ENCODE measurements around the gene DTHD1. TPM values are rescaled to one million over a fixed set of nuclear protein-coding genes. Genes with fewer than 3 reads are reported as not detected.

The DTHD1 gene
- total and polyA plus RNA-seq, 2 of the 8 experiments (the other 6 are each of a cell fraction or from before 2014, with no cell fraction given), result not detected

- Histone ChIP-seq H3K23me2 (ENCODE audit: low read depth, low read length) (no peaks in the 10 kb centered on the region), H2BK5ac (ENCODE audit: low read depth, low read length) (no peak overlapping the region), H3K79me1 (ENCODE audit: low read depth, low read length) (no peaks in the 10 kb centered on the region), H2BK120ac (replicated peaks; ENCODE audit: low read depth, low read length) (no peak overlapping the region), H3K27ac (ENCODE audit: low read depth, low read length) (no peak overlapping the region), H2BK12ac (ENCODE audit: low read depth, low read length) (no peak overlapping the region), H4K20me1 (replicated peaks in 1 of 2; ENCODE audit: control insufficient read depth in 1 of 2, insufficient read depth in 2 of 2, low read length in 2 of 2) (no peaks in the 10 kb centered on the region), H3K23ac (ENCODE audit: insufficient read length) (no peak overlapping the region), H3K9me3 (ENCODE audit: insufficient read depth in 2 of 2, low read depth in 1 of 2, low read length in 1 of 2) (no peaks in the 10 kb centered on the region), H4K5ac (ENCODE audit: insufficient read length, low read depth, low read length) (no peak overlapping the region), H3K4me2 (ENCODE audit: insufficient read depth in 1 of 2, low read depth in 2 of 2, low read length in 2 of 2) (no peak overlapping the region), H3K79me2 (ENCODE audit: control insufficient read depth in 1 of 2, insufficient read depth in 2 of 2, low read length in 2 of 2) (no peaks in the 10 kb centered on the region), H4K91ac (replicated peaks; ENCODE audit: insufficient read length, low read length) (no peak overlapping the region), H2BK20ac (ENCODE audit: low read length) (no peak overlapping the region), H2BK15ac (ENCODE audit: low read length) (no peak overlapping the region), H2AFZ (ENCODE audit: low read length) (no peak overlapping the region), H3K18ac (ENCODE audit: extremely low read depth, low read length) (no peak overlapping the region), H3K4me1 (replicated peaks in 1 of 4; ENCODE audit: control insufficient read depth in 3 of 4, insufficient read depth in 4 of 4, low read length in 3 of 4) (peaks cover 0 to 3% (median under 1%) of the 10 kb centered on the region in 4 experiments; a peak in 1 of 7 replicates), H3K56ac (replicated peaks; ENCODE audit: insufficient read length, low read depth, low read length) (no peak overlapping the region), H3K4ac (replicated peaks; ENCODE audit: insufficient read length, low read depth, low read length) (no peak overlapping the region), H2AK5ac (ENCODE audit: low read depth, low read length) (no peak overlapping the region), H3K4me3 (ENCODE audit: extremely low read depth in 1 of 4, insufficient read depth in 2 of 4, low read depth in 3 of 4, low read length in 4 of 4) (no peak overlapping the region), H3K9ac (replicated peaks in 1 of 4; ENCODE audit: extremely low read depth in 1 of 4, low read depth in 3 of 4, low read length in 3 of 4) (no peak overlapping the region), H3K36me3 (ENCODE audit: control insufficient read depth in 2 of 4, insufficient read depth in 4 of 4, low read length in 3 of 4) (no peaks in the 10 kb centered on the region), H3K14ac (ENCODE audit: insufficient read length) (no peak overlapping the region), H4K8ac (ENCODE audit: extremely low read depth, insufficient read depth, low read length) (no peak overlapping the region), H3K27me3 (replicated peaks in 1 of 4; ENCODE audit: control insufficient read depth in 3 of 4, extremely low read depth in 1 of 4, insufficient read depth in 3 of 4, low read length in 3 of 4) (no peaks in the 10 kb centered on the region)
- CTCF ChIA-PET (ENCODE audit: partially characterized antibody), result interaction anchor here (1.2 kb wide), 1 partner anchor 13 kb away, joined by 3 read pairs; no protein-coding TSS in a partner anchor
- DNase-seq (ENCODE audit: low read depth in 1 of 2, low spot score in 2 of 2) (no peak), FAIRE-seq (no peak)
- WGBS, 2 experiments (ENCODE audit: extremely low coverage in 1 of 2, insufficient coverage in 1 of 2, insufficient read length in 1 of 2, insufficient replicate concordance in 2 of 2, low coverage in 1 of 2, low lambda C conversion rate in 2 of 2, missing lambda C conversion rate in 1 of 2), result 89% methylated on average over 5 of the region's 5 CpGs; no CpG with 5 or more reads in 1 of the 2 experiments
- POLR2A ChIA-PET (ENCODE audit: partially characterized antibody), result no interaction called here
- TF ChIP-seq POLR2A (IDR thresholded peaks at IDR 0.05; ENCODE audit: control extremely low read depth in 1 of 2, low read depth in 2 of 2, low read length in 2 of 2) (no peak), SP4 (IDR thresholded peaks at IDR 0.05; ENCODE audit: low read length) (no peak), CTCF (IDR thresholded peaks at IDR 0.05; ENCODE audit: control extremely low read depth in 1 of 3, insufficient read depth in 1 of 3, low read depth in 1 of 3, low read length in 3 of 3) (no peak), NANOG (IDR thresholded peaks at IDR 0.05; ENCODE audit: insufficient read depth, low read depth, low read length, poor library complexity, severe bottlenecking) (no peak), SUZ12 (IDR thresholded peaks at IDR 0.05; ENCODE audit: low read length) (no peak), CBX8 (IDR thresholded peaks at IDR 0.05; ENCODE audit: borderline replicate concordance, low read depth, low read length) (no peak), POU5F1 (IDR thresholded peaks at IDR 0.05; ENCODE audit: low read depth, low read length) (no peak), SIX5 (IDR thresholded peaks at IDR 0.05; ENCODE audit: low read depth, low read length) (no peak), YY1 (IDR thresholded peaks at IDR 0.05; ENCODE audit: low read depth, low read length) (no peak), CBX5 (IDR thresholded peaks at IDR 0.05; ENCODE audit: low read depth, low read length) (no peak), SRF (IDR thresholded peaks at IDR 0.05; ENCODE audit: low read depth, low read length) (no peak), CTBP2 (IDR thresholded peaks at IDR 0.05; ENCODE audit: borderline replicate concordance, insufficient read depth, insufficient read length, low read length) (no peak)
These were observed 11.8 kb upstream of the DTHD1 start for GRCh38 chr4:36269533-36270173.
